Dermis blood vessel endothelial cell (primary cell): ENCODE data around the gene TCF4. TPM values are rescaled to one million over a fixed set of nuclear protein-coding genes. Genes with fewer than 3 reads are reported as not detected.

ENCODE experiments used
- DNase-seq: peaks from one replicate; pipeline ENCODE4 v3.0.0; 2010
- total RNA-seq: library from RNA; depleted of rRNA; stranded (reverse); fragments of >200 nt; gene quantifications from 2 replicates; pipeline ENCODE4 v1.2.3, GENCODE V29; 2014

The TCF4 gene
- total RNA-seq, 1 donor from 2014 or later = 759 TPM

- DNase-seq = no peak
Observed at GRCh38 chr18:55466789-55467188, 121.2 kb downstream of the TCF4 start.

- DNase-seq = no peak
Observed at GRCh38 chr18:55465313-55465712, 122.7 kb downstream of the TCF4 start.

- DNase-seq = no peak
Observed at GRCh38 chr18:55464581-55464980, 123.4 kb downstream of the TCF4 start.

- DNase-seq = no peak
Observed at GRCh38 chr18:55462652-55463051, 125.3 kb downstream of the TCF4 start.

- DNase-seq = no peak
Observed at GRCh38 chr18:55461848-55462247, 126.1 kb downstream of the TCF4 start.

- DNase-seq = no peak
Observed at GRCh38 chr18:55458456-55459203, 129.4 kb downstream of the TCF4 start.

GRCh38 chr18:55457028-55457427 lies 131.0 kb downstream of the TCF4 start:
- DNase-seq = no peak

GRCh38 chr18:55455938-55456337 lies 132.1 kb downstream of the TCF4 start:
- DNase-seq = no peak

- DNase-seq = no peak
Observed at GRCh38 chr18:55453186-55453585, 134.8 kb downstream of the TCF4 start.

GRCh38 chr18:55452123-55452611 lies 135.8 kb downstream of the TCF4 start:
- DNase-seq = no peak

- DNase-seq = no peak
Observed at GRCh38 chr18:55449412-55450140, 138.4 kb downstream of the TCF4 start.

- no peak for DNase-seq
Observed at GRCh38 chr18:55448420-55448819, 139.6 kb downstream of the TCF4 start.

- no peak for DNase-seq
Observed at GRCh38 chr18:55447672-55448018, 140.3 kb downstream of the TCF4 start.

- DNase-seq = no peak
Observed at GRCh38 chr18:55446996-55447671, 140.9 kb downstream of the TCF4 start.

- DNase-seq = no peak
Observed at GRCh38 chr18:55444536-55444935, 143.5 kb downstream of the TCF4 start.

GRCh38 chr18:55443776-55444175 lies 144.2 kb downstream of the TCF4 start:
- no peak for DNase-seq

- no peak for DNase-seq
Observed at GRCh38 chr18:55442561-55442960, 145.4 kb downstream of the TCF4 start.

GRCh38 chr18:55440988-55441387 lies 147.0 kb downstream of the TCF4 start:
- no peak for DNase-seq

- DNase-seq = no peak
Observed at GRCh38 chr18:55439056-55439455, 148.9 kb downstream of the TCF4 start.

GRCh38 chr18:55435592-55435991 lies 152.4 kb downstream of the TCF4 start:
- DNase-seq = no peak

- no peak for DNase-seq
Observed at GRCh38 chr18:55433648-55434047, 154.3 kb downstream of the TCF4 start.

GRCh38 chr18:55433140-55433539 lies 154.9 kb downstream of the TCF4 start:
- no peak for DNase-seq

GRCh38 chr18:55432307-55433040 lies 155.5 kb downstream of the TCF4 start:
- no peak for DNase-seq
